Activated CD8-positive, alpha-beta memory T cell treated with anti-CD3 and anti-CD28 coated beads for 48 hours (primary cell): ENCODE measurements around the gene HLA-E.
"Not testable (repeated sequence)": the region's sequence is repeated elsewhere in the genome, so short reads cannot be mapped to it uniquely, and the experiment has no call there.

ENCODE experiments used
- DNase-seq, 3 experiments: peaks; one replicate each; pipeline ENCODE4 v3.0.0-alpha.2; 2020; ENCODE audit warnings: low read depth in 2 of 3, low spot score in 2 of 3

Gene HLA-E

GRCh38 chr6:30500421-30501355 lies 11.4 kb downstream of the HLA-E start:
- no peak for DNase-seq

GRCh38 chr6:30507849-30508827 lies 18.8 kb downstream of the HLA-E start:
- no peak for DNase-seq

- no peak for DNase-seq
Measured at GRCh38 chr6:30508890-30509736, 19.8 kb downstream of the HLA-E start.

- no peak for DNase-seq
Measured at GRCh38 chr6:30510419-30511168, 21.3 kb downstream of the HLA-E start.

GRCh38 chr6:30511169-30511546 lies 21.8 kb downstream of the HLA-E start:
- no peak for DNase-seq

- no peak for DNase-seq
Measured at GRCh38 chr6:30513451-30513850, 24.1 kb downstream of the HLA-E start.

- DNase-seq, result no peak
Measured at GRCh38 chr6:30515106-30515505, 25.8 kb downstream of the HLA-E start.

GRCh38 chr6:30515944-30516753 lies 26.8 kb downstream of the HLA-E start:
- DNase-seq, result peak in 2 of 3 experiments; percentile 74 to 80

- not testable (repeated sequence) for DNase-seq
Measured at GRCh38 chr6:30516754-30517076, 27.4 kb downstream of the HLA-E start.

GRCh38 chr6:30517767-30518504 lies 28.6 kb downstream of the HLA-E start:
- DNase-seq, result not testable (repeated sequence)

- DNase-seq, result not testable (repeated sequence)
Measured at GRCh38 chr6:30518505-30519145, 29.3 kb downstream of the HLA-E start.

- no peak for DNase-seq
Measured at GRCh38 chr6:30520522-30520921, 31.2 kb downstream of the HLA-E start.

- DNase-seq, result not testable (repeated sequence)
Measured at GRCh38 chr6:30521082-30521481, 31.8 kb downstream of the HLA-E start.

GRCh38 chr6:30521952-30522351 lies 32.6 kb downstream of the HLA-E start:
- DNase-seq, result not testable (repeated sequence)

GRCh38 chr6:30526444-30526843 lies 37.1 kb downstream of the HLA-E start:
- not testable (repeated sequence) for DNase-seq

GRCh38 chr6:30529349-30529875 lies 40.1 kb downstream of the HLA-E start:
- not testable (repeated sequence) for DNase-seq

GRCh38 chr6:30530014-30530413 lies 40.7 kb downstream of the HLA-E start:
- no peak for DNase-seq
